ENCODE measurements around the gene ITPR1. TPM values are rescaled to one million over a fixed set of nuclear protein-coding genes. Genes with fewer than 3 reads are reported as not detected.

The ITPR1 gene
- polyA plus RNA-seq, 1 donor from 2014 or later = 2.1 TPM

DNA sequence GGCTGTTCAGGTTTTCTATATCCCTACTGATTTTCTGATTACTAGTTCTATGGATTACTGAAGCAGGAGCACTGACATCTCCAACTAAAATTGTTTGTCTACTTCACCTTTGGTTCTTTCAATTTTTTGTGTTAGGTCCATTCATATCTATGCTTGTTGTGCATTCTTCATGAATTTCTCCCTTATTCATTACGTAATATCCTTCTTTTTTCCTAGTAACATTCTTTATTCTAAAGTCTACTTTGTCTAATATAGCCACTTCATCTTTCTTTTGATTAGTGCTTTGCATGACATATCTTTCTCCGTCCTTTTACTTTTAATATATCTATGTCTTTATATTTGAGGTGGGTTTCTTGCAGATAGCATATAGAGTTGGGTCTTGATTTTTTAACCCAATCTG, 369.8 kb downstream of the ITPR1 start:
- no peaks in the 10 kb centered on the region for H3K79me2 ChIP-seq (replicated peaks; ENCODE audit: insufficient read depth, low read length)
- H3K36me3 ChIP-seq (ENCODE audit: insufficient read depth, low read length) = no peaks in the 10 kb centered on the region
- no peaks in the 10 kb centered on the region for H3K27me3 ChIP-seq (ENCODE audit: insufficient read depth, low read depth, low read length)
- no peaks in the 10 kb centered on the region for H3K9me2 ChIP-seq (ENCODE audit: insufficient read depth, low read length)
- H4K20me1 ChIP-seq (ENCODE audit: insufficient read depth) = no peaks in the 10 kb centered on the region
- H2AFZ ChIP-seq (ENCODE audit: low read depth, low read length) = no peak overlapping the region
- H3K4me2 ChIP-seq (ENCODE audit: low read length) = no peak overlapping the region
- no peak for TF ChIP-seq RAD21 (conservative IDR thresholded peaks at IDR 0.05)
- TF ChIP-seq CTCF (IDR thresholded peaks at IDR 0.05; ENCODE audit: poor library complexity, severe bottlenecking) = no peak
- TF ChIP-seq POLR2AphosphoS5 (IDR thresholded peaks at IDR 0.05) = no peak
- TF ChIP-seq EZH2 (IDR thresholded peaks at IDR 0.05; ENCODE audit: borderline replicate concordance, insufficient read depth, low read length, poor library complexity, severe bottlenecking) = no peak
- TF ChIP-seq MXI1 (conservative IDR thresholded peaks at IDR 0.05; ENCODE audit: poor library complexity, severe bottlenecking) = no peak
- TF ChIP-seq SMC3 (conservative IDR thresholded peaks at IDR 0.05; ENCODE audit: poor library complexity) = no peak
- TF ChIP-seq, protein P1, sequence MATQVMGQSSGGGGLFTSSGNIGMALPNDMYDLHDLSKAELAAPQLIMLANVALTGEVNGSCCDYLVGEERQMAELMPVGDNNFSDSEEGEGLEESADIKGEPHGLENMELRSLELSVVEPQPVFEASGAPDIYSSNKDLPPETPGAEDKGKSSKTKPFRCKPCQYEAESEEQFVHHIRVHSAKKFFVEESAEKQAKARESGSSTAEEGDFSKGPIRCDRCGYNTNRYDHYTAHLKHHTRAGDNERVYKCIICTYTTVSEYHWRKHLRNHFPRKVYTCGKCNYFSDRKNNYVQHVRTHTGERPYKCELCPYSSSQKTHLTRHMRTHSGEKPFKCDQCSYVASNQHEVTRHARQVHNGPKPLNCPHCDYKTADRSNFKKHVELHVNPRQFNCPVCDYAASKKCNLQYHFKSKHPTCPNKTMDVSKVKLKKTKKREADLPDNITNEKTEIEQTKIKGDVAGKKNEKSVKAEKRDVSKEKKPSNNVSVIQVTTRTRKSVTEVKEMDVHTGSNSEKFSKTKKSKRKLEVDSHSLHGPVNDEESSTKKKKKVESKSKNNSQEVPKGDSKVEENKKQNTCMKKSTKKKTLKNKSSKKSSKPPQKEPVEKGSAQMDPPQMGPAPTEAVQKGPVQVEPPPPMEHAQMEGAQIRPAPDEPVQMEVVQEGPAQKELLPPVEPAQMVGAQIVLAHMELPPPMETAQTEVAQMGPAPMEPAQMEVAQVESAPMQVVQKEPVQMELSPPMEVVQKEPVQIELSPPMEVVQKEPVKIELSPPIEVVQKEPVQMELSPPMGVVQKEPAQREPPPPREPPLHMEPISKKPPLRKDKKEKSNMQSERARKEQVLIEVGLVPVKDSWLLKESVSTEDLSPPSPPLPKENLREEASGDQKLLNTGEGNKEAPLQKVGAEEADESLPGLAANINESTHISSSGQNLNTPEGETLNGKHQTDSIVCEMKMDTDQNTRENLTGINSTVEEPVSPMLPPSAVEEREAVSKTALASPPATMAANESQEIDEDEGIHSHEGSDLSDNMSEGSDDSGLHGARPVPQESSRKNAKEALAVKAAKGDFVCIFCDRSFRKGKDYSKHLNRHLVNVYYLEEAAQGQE (IDR thresholded peaks at IDR 0.05; ENCODE audit: borderline replicate concordance) = no peak
- no peak for TF ChIP-seq EP300 (conservative IDR thresholded peaks at IDR 0.05; ENCODE audit: poor library complexity, severe bottlenecking)
- TF ChIP-seq TAF1 (IDR thresholded peaks at IDR 0.05; ENCODE audit: low read depth) = no peak
- H3K4me3 ChIP-seq (ENCODE audit: low read length) = no peak overlapping the region
- peaks cover 10% of the 10 kb centered on the region for H3F3A ChIP-seq (ENCODE audit: insufficient read depth, low read length, poor library complexity, severe bottlenecking)
- H3K9me3 ChIP-seq (ENCODE audit: low read length) = no peaks in the 10 kb centered on the region
- H3K27ac ChIP-seq (ENCODE audit: low read length) = no peak overlapping the region
- no peak overlapping the region for H3K9ac ChIP-seq (ENCODE audit: low read length)

DNA sequence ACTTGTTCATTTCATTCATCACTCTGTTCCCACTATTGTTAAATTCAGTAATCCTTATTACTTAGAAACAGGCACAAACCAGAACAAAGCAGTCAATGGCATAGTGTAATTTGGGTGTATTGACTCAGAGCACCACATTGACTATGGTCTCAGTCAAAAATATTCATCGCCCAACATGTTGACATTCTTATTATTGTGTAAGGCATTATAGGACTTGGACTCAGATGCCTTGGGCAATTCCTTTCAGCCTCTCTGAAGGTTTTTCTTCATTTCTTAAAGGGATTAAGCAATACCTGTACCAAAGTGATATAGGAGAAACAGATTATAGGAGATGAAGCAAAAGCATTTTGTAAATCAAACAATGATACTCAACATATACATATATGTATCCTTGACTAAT, 371.4 kb downstream of the ITPR1 start:
- peak overlapping the region; percentile 74 for H3K27ac ChIP-seq (ENCODE audit: low read length)
- no peaks in the 10 kb centered on the region for H3K9me3 ChIP-seq (ENCODE audit: low read length)
- H3K27me3 ChIP-seq (ENCODE audit: insufficient read depth, low read depth, low read length) = no peaks in the 10 kb centered on the region
- TF ChIP-seq TAF1 (IDR thresholded peaks at IDR 0.05; ENCODE audit: low read depth) = no peak
- TF ChIP-seq POLR2AphosphoS5 (IDR thresholded peaks at IDR 0.05) = no peak
- no peak for TF ChIP-seq SMC3 (conservative IDR thresholded peaks at IDR 0.05; ENCODE audit: poor library complexity)
- TF ChIP-seq EZH2 (IDR thresholded peaks at IDR 0.05; ENCODE audit: borderline replicate concordance, insufficient read depth, low read length, poor library complexity, severe bottlenecking) = no peak
- no peak for TF ChIP-seq RAD21 (conservative IDR thresholded peaks at IDR 0.05)
- no peak for TF ChIP-seq EP300 (conservative IDR thresholded peaks at IDR 0.05; ENCODE audit: poor library complexity, severe bottlenecking)
- TF ChIP-seq MXI1 (conservative IDR thresholded peaks at IDR 0.05; ENCODE audit: poor library complexity, severe bottlenecking) = no peak
- no peak for TF ChIP-seq CTCF (IDR thresholded peaks at IDR 0.05; ENCODE audit: poor library complexity, severe bottlenecking)
- TF ChIP-seq, protein P1 (IDR thresholded peaks at IDR 0.05; ENCODE audit: borderline replicate concordance) = no peak
- no peak overlapping the region for H3K4me2 ChIP-seq (ENCODE audit: low read length)
- H3K36me3 ChIP-seq (ENCODE audit: insufficient read depth, low read length) = no peaks in the 10 kb centered on the region
- no peaks in the 10 kb centered on the region for H3K9me2 ChIP-seq (ENCODE audit: insufficient read depth, low read length)
- no peaks in the 10 kb centered on the region for H3K79me2 ChIP-seq (replicated peaks; ENCODE audit: insufficient read depth, low read length)
- no peak overlapping the region for H3K4me3 ChIP-seq (ENCODE audit: low read length)
- H2AFZ ChIP-seq (ENCODE audit: low read depth, low read length) = no peak overlapping the region
- H3F3A ChIP-seq (ENCODE audit: insufficient read depth, low read length, poor library complexity, severe bottlenecking) = peaks cover 10% of the 10 kb centered on the region
- H4K20me1 ChIP-seq (ENCODE audit: insufficient read depth) = no peaks in the 10 kb centered on the region
- no peak overlapping the region for H3K9ac ChIP-seq (ENCODE audit: low read length)

Data from neural cell (in vitro differentiated cells).